SIG-M5 (cell line): ENCODE data around the gene TMEM14B.
"Not testable (repeated sequence)": the region's sequence is repeated elsewhere in the genome, so short reads cannot be mapped to it uniquely, and the experiment has no call there.

Experiments used
- DNase-seq: peaks from one replicate; lab custom pipeline; 2025; lab: John Stamatoyannopoulos, UW

TMEM14B gene

GRCh38 chr6:10746915-10747250 is 722 bp upstream of the TMEM14B start:
- DNase-seq, result no peak

- DNase-seq, result no peak
Observed at GRCh38 chr6:10749734-10750133, 2.1 kb downstream of the TMEM14B start.

- DNase-seq, result not testable (repeated sequence)
Observed at GRCh38 chr6:10750568-10750967, 3.0 kb downstream of the TMEM14B start.

DNA sequence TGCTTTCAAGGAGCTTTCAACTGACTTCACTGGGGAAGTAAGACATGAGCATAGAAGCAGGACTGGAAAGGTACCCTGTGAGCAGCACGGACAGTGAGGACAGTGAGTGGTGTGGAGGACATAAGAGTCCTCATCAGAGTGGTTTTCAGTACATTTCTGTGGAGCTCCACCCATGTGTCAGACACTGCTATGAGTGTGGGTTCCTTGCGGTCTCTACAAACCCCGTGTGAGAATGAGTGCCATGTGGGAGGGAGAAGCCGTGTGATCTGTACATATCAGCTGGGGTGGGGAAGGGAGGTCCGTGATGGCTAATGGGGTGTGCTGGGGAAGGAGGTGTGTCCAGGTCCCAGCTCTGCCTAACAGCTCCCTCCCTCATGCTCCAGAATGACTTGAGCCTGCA is 4.2 kb downstream of the TMEM14B start:
- DNase-seq, result not testable (repeated sequence)

DNA sequence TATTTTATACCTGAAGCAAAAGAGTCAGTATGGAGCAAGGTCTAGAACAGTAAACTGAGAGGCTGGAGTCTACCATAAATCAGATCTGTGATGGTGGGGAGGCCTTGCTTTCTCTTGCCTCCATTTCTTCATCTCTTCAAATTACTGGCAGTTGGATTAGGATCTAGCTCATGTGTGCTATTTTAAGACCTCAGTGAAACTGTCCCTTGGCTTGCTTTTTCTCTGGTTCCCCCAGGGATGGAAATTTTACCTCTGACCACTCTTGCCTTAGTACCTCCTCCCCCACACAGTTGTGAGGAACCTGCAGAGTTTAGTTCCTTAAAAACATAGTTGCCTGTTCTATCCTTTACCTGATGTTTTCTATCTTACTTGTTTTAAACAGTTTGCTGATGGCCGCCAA is 8.5 kb downstream of the TMEM14B start:
- DNase-seq, result no peak

DNA sequence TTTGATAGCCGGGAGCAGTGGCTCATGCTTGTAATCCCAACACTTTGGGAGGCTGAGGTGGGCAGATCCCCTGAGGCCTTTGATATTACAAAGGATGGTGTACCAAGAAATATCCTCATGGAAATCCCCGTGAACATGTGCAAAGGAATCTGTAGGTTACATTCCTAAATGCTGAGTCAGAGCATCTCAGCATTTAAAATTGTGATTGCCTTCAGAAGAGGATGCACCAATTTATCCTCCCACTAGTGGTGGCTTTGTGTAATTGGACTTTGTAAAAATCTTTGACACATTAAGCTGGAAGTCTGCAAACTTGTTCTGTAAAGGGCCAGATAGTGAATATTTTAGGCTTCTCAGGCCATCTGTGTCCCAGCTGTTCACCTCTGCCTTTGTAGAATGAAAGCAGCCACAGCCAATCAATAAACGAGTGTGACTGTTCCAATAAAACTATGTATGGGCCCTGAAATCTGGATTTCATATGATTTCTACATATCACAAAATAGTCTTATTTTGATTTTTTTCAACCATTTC is 11.8 kb downstream of the TMEM14B start:
- no peak for DNase-seq

DNA sequence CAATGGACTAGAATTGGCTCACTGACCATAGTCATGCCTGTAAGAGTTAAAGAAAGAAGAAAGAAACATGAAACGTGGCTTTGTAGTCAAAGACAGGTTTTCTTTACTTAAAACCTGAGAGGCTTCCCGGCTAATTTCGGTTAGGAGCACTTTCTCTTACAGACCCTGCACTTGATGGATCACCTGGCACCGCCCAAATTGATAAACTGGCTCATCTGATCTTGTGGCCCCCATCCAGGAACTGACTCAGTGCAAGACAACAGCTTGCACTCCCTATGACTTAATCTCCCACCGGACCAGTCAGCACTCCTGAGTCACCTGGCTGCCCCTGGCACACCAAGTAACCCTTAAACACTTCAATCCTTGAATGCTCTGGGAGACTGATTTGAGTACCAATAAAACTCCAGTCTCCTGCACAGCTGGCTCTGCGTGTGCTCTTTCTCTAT is 12.3 kb downstream of the TMEM14B start:
- no peak for DNase-seq

DNA sequence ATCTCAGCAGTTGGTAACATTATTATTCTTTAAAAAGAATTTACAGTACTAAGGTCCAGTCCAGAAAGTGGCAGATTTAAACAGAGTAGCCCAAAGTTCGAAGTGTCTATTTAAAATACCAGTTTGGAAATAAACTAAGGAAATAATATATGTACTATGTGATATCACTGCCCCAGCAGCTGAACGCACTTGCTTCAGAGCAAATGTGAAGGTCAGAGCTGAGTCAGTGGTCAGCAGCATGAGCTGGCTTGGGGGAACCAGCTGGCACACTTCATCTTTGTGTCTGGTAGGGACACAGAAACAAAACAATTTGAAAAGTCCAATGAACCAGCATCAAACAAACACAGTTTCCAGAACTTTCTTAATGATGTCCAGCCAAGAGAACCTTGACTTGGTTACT is 15.4 kb downstream of the TMEM14B start:
- no peak for DNase-seq

DNA sequence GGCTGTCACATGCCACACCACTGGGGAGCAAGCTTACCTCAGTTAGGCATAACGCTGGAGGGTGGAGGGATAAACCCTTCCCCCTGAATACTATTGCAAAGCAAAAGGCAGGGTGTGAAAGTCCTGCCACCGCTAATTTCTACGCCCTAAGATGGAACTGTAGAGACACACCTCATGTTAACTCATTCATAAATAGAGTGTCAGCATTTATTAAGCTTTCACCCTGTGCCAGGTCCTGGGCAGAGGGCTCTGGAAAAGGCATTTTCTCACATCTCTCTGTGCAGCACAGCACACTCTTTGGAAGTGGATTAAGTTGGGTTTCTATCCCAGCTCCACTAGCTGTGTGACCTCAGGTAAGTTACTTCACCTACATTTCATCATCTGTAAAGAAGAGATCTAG is 21.8 kb downstream of the TMEM14B start:
- DNase-seq, result no peak

DNA sequence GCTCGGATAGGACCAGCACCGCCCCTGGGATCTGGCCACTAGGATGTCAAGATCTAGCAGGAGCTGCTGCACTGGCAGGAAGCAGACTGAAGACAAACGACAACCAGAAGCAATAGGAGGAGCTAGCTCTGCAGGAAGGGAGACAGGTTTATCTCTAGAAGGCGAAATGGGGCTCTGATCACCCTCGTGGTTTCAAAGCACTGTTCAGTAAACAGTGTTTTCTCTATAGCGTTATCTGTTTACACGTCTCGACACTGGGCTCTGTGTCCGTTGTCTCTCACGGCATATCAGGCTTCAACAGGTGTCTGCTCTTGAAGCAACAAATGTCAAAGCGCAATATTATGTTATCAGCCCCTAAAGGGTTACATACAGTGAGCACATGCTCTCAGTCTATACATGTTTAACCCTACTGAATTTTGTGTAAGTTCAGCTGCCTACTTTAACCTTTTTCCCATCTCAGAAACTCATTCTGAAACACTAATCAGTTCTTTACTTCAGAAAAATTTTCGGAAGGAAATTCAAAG is 23.8 kb downstream of the TMEM14B start:
- no peak for DNase-seq

DNA sequence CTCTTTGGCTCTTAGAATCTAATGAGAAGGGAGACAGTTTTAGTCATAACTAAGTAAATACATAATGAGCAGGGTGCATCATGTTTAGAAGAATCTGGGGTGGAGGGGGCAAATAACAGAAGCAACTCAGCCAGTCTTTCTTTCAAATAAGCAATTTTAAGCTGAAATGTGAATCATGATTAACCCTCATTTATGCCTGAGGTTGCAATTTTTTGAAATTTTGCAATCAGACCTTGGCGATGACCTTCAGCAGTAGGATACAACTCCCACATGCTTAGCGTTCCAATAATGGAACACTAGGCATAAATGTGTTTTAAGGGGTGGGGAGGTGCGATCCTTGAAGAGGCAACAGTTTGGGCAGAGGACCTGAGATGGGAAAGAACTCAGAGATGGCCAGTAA is 30.6 kb downstream of the TMEM14B start:
- no peak for DNase-seq

- no peak for DNase-seq
Observed at GRCh38 chr6:10779076-10779475, 31.5 kb downstream of the TMEM14B start.

GRCh38 chr6:10791673-10792072 is 44.1 kb downstream of the TMEM14B start:
- no peak for DNase-seq

DNA sequence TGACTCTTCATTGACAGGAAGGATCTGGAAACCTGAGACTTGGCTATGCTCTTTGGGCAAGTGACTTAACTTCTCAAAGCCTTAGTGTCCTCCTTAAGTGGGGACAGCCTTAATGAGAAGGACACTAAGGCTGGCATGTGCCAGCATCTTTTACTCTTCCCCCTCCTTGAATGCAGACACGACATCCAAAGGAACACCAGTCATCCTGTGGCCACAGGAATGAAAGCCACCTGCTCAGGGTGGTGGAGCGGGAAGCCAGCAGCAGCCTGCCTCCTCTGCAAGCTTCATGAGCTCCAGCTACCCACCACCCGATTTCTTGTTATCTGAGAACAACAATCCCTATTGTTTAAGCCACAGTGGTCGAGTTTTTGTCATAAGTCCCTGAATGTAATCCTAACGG is 44.5 kb downstream of the TMEM14B start:
- DNase-seq, result no peak

GRCh38 chr6:10793035-10793434 is 45.4 kb downstream of the TMEM14B start:
- DNase-seq, result no peak

- no peak for DNase-seq
Observed at GRCh38 chr6:10793695-10794094, 46.1 kb downstream of the TMEM14B start.

GRCh38 chr6:10794239-10794638 is 46.6 kb downstream of the TMEM14B start:
- no peak for DNase-seq

- DNase-seq, result no peak
Observed at GRCh38 chr6:10800810-10801209, 53.2 kb downstream of the TMEM14B start.

DNA sequence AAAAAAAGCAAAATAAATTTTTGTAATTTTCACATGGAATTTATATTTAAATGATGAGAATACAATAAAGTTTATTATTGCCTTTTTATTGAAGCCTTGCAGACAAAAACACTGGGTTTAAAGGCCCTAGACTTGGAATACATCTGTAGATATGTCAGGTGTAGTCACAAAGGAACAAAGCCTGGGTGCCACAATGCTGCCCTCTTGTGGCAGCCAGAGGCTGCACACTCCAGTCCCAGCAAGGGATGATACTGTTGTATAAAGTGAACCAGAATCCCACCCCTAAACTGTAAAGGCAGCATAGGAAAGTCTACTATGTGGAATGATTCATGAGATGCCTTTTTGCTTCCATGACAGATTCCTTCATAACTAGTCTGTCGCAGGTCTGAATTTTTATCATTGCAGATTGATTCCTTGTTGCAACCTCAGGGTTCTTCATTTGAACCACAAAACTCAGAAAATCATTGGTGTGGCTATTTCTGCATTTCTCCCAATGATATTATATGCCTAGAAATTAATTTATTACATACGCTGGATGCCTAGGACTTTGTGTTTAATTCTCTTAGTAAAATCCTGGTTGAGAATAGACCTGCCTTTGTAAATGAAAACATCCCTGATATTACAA is 53.7 kb downstream of the TMEM14B start:
- DNase-seq, result no peak
